Erythroblast (primary cell): ENCODE measurements around the gene LIME1.

Source experiments
- GATA1 ChIP-seq: IDR thresholded peaks from 2 replicates; pipeline ENCODE4 v1.6.1; 2011; ENCODE audit warnings: low read depth, mild to moderate bottlenecking, control low read depth, low read length, moderate library complexity
- POLR2A ChIP-seq: IDR thresholded peaks from 2 replicates; pipeline ENCODE4 v1.6.1; 2011; ENCODE audit warnings: mild to moderate bottlenecking, low read length

GRCh38 chr20:63688228-63689045, 48.0 kb upstream of the LIME1 start:
- TF ChIP-seq POLR2A (no peak), GATA1 (no peak)
